PC-3 (cell line): ENCODE data around the gene KIF3A. TPM values are rescaled to one million over a fixed set of nuclear protein-coding genes. Genes with fewer than 3 reads are reported as not detected.

Experiments used
- ATAC-seq: fragments of 200-7000 bp; cut with Tn5 transposase; 2 replicates; pipeline ENCODE4 v1.9.1; 2020; ENCODE audit warnings: mild to moderate bottlenecking, moderate library complexity
- BruUV-seq: library from RNA; stranded (reverse); fragments of 400-500 nt; replicated peaks from 2 replicates; lab custom pipeline; 2021; lab: Mats Ljungman, UMichigan
- CTCF ChIA-PET: fragments of 300-600 bp; sonication (Branson Sonifier 250); formaldehyde crosslinking; loops from one replicate; lab custom pipeline; 2022; ENCODE audit warnings: antibody characterized with exemption; lab: Charles Lee
- POLR2A ChIA-PET: fragments of 300-600 bp; sonication (Branson Sonifier 250); formaldehyde crosslinking; loops from one replicate; lab custom pipeline; 2022; ENCODE audit warnings: antibody characterized with exemption; ENCODE audit not compliant: unreplicated experiment; lab: Charles Lee
- DNase-seq: peaks from one replicate; pipeline ENCODE4 v3.0.0-alpha.2; 2015
- H2AFZ ChIP-seq: fragments of 300-600 bp; sonication (generic); 2 replicates; pipeline ENCODE4 v1.6.0; 2016; ENCODE audit warnings: antibody characterized with exemption, low read length
- H3F3A ChIP-seq: fragments of 300-600 bp; sonication (generic); one replicate; pipeline ENCODE4 v1.6.0; 2017; ENCODE audit warnings: antibody characterized with exemption, low read length, control low read depth, mild to moderate bottlenecking; ENCODE audit not compliant: unreplicated experiment
- H3K27ac ChIP-seq: fragments of 300-600 bp; sonication (generic); 2 replicates; pipeline ENCODE4 v1.5.1; 2016; ENCODE audit warnings: mild to moderate bottlenecking, low read length
- H3K27me3 ChIP-seq: fragments of 300-600 bp; sonication (generic); 2 replicates; pipeline ENCODE4 v1.6.1; 2016; ENCODE audit warnings: low read length, mixed read lengths
- H3K36me3 ChIP-seq: fragments of 300-600 bp; sonication (generic); 2 replicates; pipeline ENCODE4 v1.6.1; 2016; ENCODE audit warnings: low read depth, mixed run types, low read length, mixed read lengths
- H3K4me1 ChIP-seq: fragments of 300-600 bp; sonication (generic); 2 replicates; pipeline ENCODE4 v1.5.1; 2016; ENCODE audit warnings: low read length; ENCODE audit not compliant: insufficient read depth
- H3K4me2 ChIP-seq: fragments of 300-600 bp; sonication (generic); 2 replicates; pipeline ENCODE4 v1.6.0; 2016; ENCODE audit warnings: low read length
- H3K4me3 ChIP-seq: fragments of 300-600 bp; sonication (generic); 2 replicates; pipeline ENCODE4 v1.5.1; 2016; ENCODE audit warnings: mild to moderate bottlenecking, low read length, mixed read lengths
- H3K79me2 ChIP-seq: fragments of 300-600 bp; sonication (generic); 2 replicates; pipeline ENCODE4 v1.6.1; 2017; ENCODE audit warnings: low read length, mixed read lengths
- H3K9ac ChIP-seq: fragments of 300-600 bp; sonication (generic); 2 replicates; pipeline ENCODE4 v1.6.0; 2016; ENCODE audit warnings: mild to moderate bottlenecking, low read length
- H3K9me2 ChIP-seq: fragments of 300-600 bp; sonication (generic); replicated peaks from 2 replicates; pipeline ENCODE4 v1.6.1; 2016; ENCODE audit warnings: mixed run types, low read length, mixed read lengths
- H3K9me3 ChIP-seq: fragments of 300-600 bp; sonication (generic); 2 replicates; pipeline ENCODE4 v1.6.1; 2016; ENCODE audit warnings: low read length, mixed read lengths
- H4K20me1 ChIP-seq: fragments of 300-600 bp; sonication (generic); 2 replicates; pipeline ENCODE4 v1.6.1; 2016; ENCODE audit warnings: low read length, mixed read lengths
- CTCF ChIP-seq: fragments of 300-600 bp; sonication (generic); conservative IDR thresholded peaks from 2 replicates; pipeline ENCODE4 v1.5.1; 2017; ENCODE audit warnings: antibody characterized with exemption, low read depth, mild to moderate bottlenecking, low read length
- EZH2 ChIP-seq: fragments of 300-600 bp; sonication (generic); IDR thresholded peaks from one replicate; pipeline ENCODE4 v1.6.1; 2017; ENCODE audit warnings: antibody characterized with exemption, mild to moderate bottlenecking, low read length; ENCODE audit not compliant: unreplicated experiment
- EZH2phosphoT487 ChIP-seq: fragments of 300-600 bp; sonication (generic); IDR thresholded peaks from 2 replicates; pipeline ENCODE4 v1.6.1; 2018; ENCODE audit warnings: mild to moderate bottlenecking, antibody characterized with exemption, low read length, borderline replicate concordance
- intact Hi-C: fragments of 100-400 bp; cut with micrococcal nuclease; formaldehyde crosslinking; loops from 2 replicates; pipeline ENCODE4 v1.9.0; 2023
- total RNA-seq: library from RNA; depleted of rRNA; stranded (reverse); fragments of >200 nt; gene quantifications from 2 replicates; pipeline ENCODE4 v1.2.3, GENCODE V29; 2014

Gene KIF3A
- total RNA-seq, 1 experiment from 2014 or later, result 5.7 TPM

GRCh38 chr5:132718544-132719312 lies 18.6 kb downstream of the KIF3A start:
- Histone ChIP-seq H3K4me1 (no peaks in the 10 kb centered on the region), H3K9ac (no peak overlapping the region), H3K27me3 (no peaks in the 10 kb centered on the region), H3K79me2 (no peaks in the 10 kb centered on the region), H2AFZ (no peak overlapping the region), H3F3A (no peaks in the 10 kb centered on the region), H3K9me2 (no peaks in the 10 kb centered on the region), H4K20me1 (no peaks in the 10 kb centered on the region), H3K4me3 (no peak overlapping the region), H3K9me3 (no peaks in the 10 kb centered on the region), H3K4me2 (no peak overlapping the region), H3K36me3 (no peaks in the 10 kb centered on the region), H3K27ac (no peak overlapping the region)
- TF ChIP-seq EZH2phosphoT487 (no peak), EZH2 (no peak), CTCF (no peak)
- ChIA-PET POLR2A (interaction anchor here (0.6 kb wide), 1 partner anchor 13 kb away, joined by 3 read pairs; no protein-coding TSS in a partner anchor), CTCF (no interaction called here)
- intact Hi-C loops, result loop anchor here (10.0 kb wide), 2 partner anchors 194 to 334 kb away; no protein-coding TSS in a partner anchor
- BruUV-seq, result no TSS peak
- ATAC-seq (no peak), DNase-seq (no peak)

- CTCF ChIA-PET, result no interaction called here
- H3F3A ChIP-seq, result no peaks in the 10 kb centered on the region
- BruUV-seq, result no TSS peak
These were observed 22.7 kb downstream of the KIF3A start for GRCh38 chr5:132714456-132715307.

More at GRCh38 chr5:132714456-132715307, 22.7 kb downstream of the KIF3A start:
- no peaks in the 10 kb centered on the region for H3K27me3 ChIP-seq
- no peaks in the 10 kb centered on the region for H3K9me3 ChIP-seq
- no peak overlapping the region for H2AFZ ChIP-seq
- no peaks in the 10 kb centered on the region for H3K36me3 ChIP-seq
- no peaks in the 10 kb centered on the region for H4K20me1 ChIP-seq
- intact Hi-C loops, result loop anchor here (1.0 to 10.0 kb wide), 4 partner anchors 78 to 330 kb away; no protein-coding TSS in a partner anchor
- no peak overlapping the region for H3K4me3 ChIP-seq
- H3K9me2 ChIP-seq, result no peaks in the 10 kb centered on the region
- no peaks in the 10 kb centered on the region for H3K4me1 ChIP-seq
- DNase-seq (peak; percentile 39), ATAC-seq (no peak)
- H3K9ac ChIP-seq, result no peak overlapping the region
- POLR2A ChIA-PET, result no interaction called here
- H3K4me2 ChIP-seq, result no peak overlapping the region
- no peak overlapping the region for H3K27ac ChIP-seq
- H3K79me2 ChIP-seq, result no peaks in the 10 kb centered on the region
- TF ChIP-seq EZH2 (no peak), CTCF (peak; percentile 65)
